Measurements from ENCODE around the gene OTOP3.
"Not testable (repeated sequence)": the region's sequence is repeated elsewhere in the genome, so short reads cannot be mapped to it uniquely, and the experiment has no call there.

The OTOP3 gene

GRCh38 chr17:74981318-74981978 is 45.8 kb downstream of the OTOP3 start:
- DNase-seq (ENCODE audit: low read depth in 2 of 3, low spot score in 1 of 3): no peak

- peak; percentile 46 to 67 (median 59) for DNase-seq (ENCODE audit: low read depth in 2 of 3, low spot score in 1 of 3)
Measured at GRCh38 chr17:74981979-74982662, 46.4 kb downstream of the OTOP3 start.

GRCh38 chr17:74982663-74983313 is 47.1 kb downstream of the OTOP3 start:
- DNase-seq (ENCODE audit: low read depth in 2 of 3, low spot score in 1 of 3): not testable (repeated sequence)

GRCh38 chr17:74986206-74986576 is 50.5 kb downstream of the OTOP3 start:
- no peak for DNase-seq (ENCODE audit: low read depth in 2 of 3, low spot score in 1 of 3)

GRCh38 chr17:74987418-74987908 is 51.8 kb downstream of the OTOP3 start, which contains the start of gene CDR2L:
TSS of gene CDR2L (plus strand) at chr17:74987632. CDS start at chr17:74988044, 412 bp downstream.
- peak; percentile 79 to 92 (median 87) for DNase-seq (ENCODE audit: low read depth in 2 of 3, low spot score in 1 of 3)

- DNase-seq (ENCODE audit: low read depth in 2 of 3, low spot score in 1 of 3): no peak
Measured at GRCh38 chr17:74987909-74988711, 52.4 kb downstream of the OTOP3 start.

- DNase-seq (ENCODE audit: low read depth in 2 of 3, low spot score in 1 of 3): no peak
Measured at GRCh38 chr17:74990581-74991105, 54.9 kb downstream of the OTOP3 start.

GRCh38 chr17:74992223-74992622 is 56.5 kb downstream of the OTOP3 start:
- no peak for DNase-seq (ENCODE audit: low read depth in 2 of 3, low spot score in 1 of 3)

GRCh38 chr17:74994440-74994839 is 58.7 kb downstream of the OTOP3 start:
- no peak for DNase-seq (ENCODE audit: low read depth in 2 of 3, low spot score in 1 of 3)

- no peak for DNase-seq (ENCODE audit: low read depth in 2 of 3, low spot score in 1 of 3)
Measured at GRCh38 chr17:74995847-74996246, 60.1 kb downstream of the OTOP3 start.

- DNase-seq (ENCODE audit: low read depth in 2 of 3, low spot score in 1 of 3): no peak
Measured at GRCh38 chr17:74998783-74999182, 63.1 kb downstream of the OTOP3 start.

- DNase-seq (ENCODE audit: low read depth in 2 of 3, low spot score in 1 of 3): no peak
Measured at GRCh38 chr17:74999523-74999922, 63.8 kb downstream of the OTOP3 start.

All from stimulated activated CD4-positive, alpha-beta T cell treated with anti-CD3 and anti-CD28 coated beads, Interleukin-12 subunit alpha, Interleukin-12 subunit beta, amount 100 ng/mL, for 48 hours (primary cell).